HepG2 (cell line): ENCODE results near the gene MRPL37. TPM values are rescaled to one million over a fixed set of nuclear protein-coding genes. Genes with fewer than 3 reads are reported as not detected.

ENCODE experiments used
- ATAC-seq: fragments of 200-7000 bp; cut with Tn5 transposase; 3 replicates; pipeline ENCODE4 v1.9.1; 2020; ENCODE audit warnings: mild to moderate bottlenecking, moderate library complexity
- BruUV-seq: library from RNA; stranded (reverse); fragments of 400-500 nt; replicated peaks from 2 replicates; lab custom pipeline; 2021; lab: Mats Ljungman, UMichigan
- CTCF ChIA-PET: fragments of 300-600 bp; formaldehyde crosslinking; extraction: SDS; loops from one replicate; lab custom pipeline; 2021; ENCODE audit warnings: low total read pairs, inconsistent platforms, low intra/inter-chr PET ratio; lab: Yijun Ruan, JAX
- POLR2A ChIA-PET: fragments of 350-600 bp; sonication (Branson Sonifier 250); formaldehyde crosslinking; loops from one replicate; lab custom pipeline; 2020; ENCODE audit warnings: antibody characterized with exemption, inconsistent platforms; lab: Yijun Ruan, JAX
- DNase-seq: peaks from one replicate; pipeline ENCODE4 v3.0.0-alpha.2; 2015; ENCODE audit warnings: low spot score
- FAIRE-seq: peaks from 3 replicates; lab custom pipeline; 2011; peaks lifted over from hg19 to GRCh38; lab: Jason Lieb, UNC
- H2AFZ ChIP-seq: one replicate; pipeline ENCODE4 v1.6.1; 2011; ENCODE audit warnings: low read length, inconsistent platforms
- H3K27ac ChIP-seq: fragments of 300-600 bp; 3 replicates; pipeline ENCODE4 v1.8.0; 2011; ENCODE audit warnings: mixed run types, mild to moderate bottlenecking, mixed read lengths, low read length, inconsistent platforms; ENCODE audit not compliant: insufficient read depth; ENCODE audit errors: extremely low read length
- H3K27me3 ChIP-seq, 2 experiments: fragments of 200-600 bp in 1 of 2; 2 replicates in 1 of 2; 3 replicates in 1 of 2; pipeline versions ENCODE4 v1.6.0 to v1.8.0; 2011; ENCODE audit warnings: low read length in 2 of 2, mild to moderate bottlenecking in 2 of 2, moderate library complexity in 2 of 2, inconsistent platforms in 1 of 2; ENCODE audit not compliant: insufficient read depth in 2 of 2, control insufficient read depth in 1 of 2
- H3K36me3 ChIP-seq, 2 experiments: fragments of 200-600 bp in 1 of 2; replicated peaks in 1 of 2; 2 replicates in 1 of 2; 3 replicates in 1 of 2; pipeline versions ENCODE4 v1.5.1 to v1.8.0; 2011; ENCODE audit warnings: low read length in 2 of 2, inconsistent platforms in 1 of 2; ENCODE audit not compliant: insufficient read depth in 2 of 2, control insufficient read depth in 1 of 2
- H3K4me1 ChIP-seq: 2 replicates; pipeline ENCODE4 v1.5.1; 2012; ENCODE audit warnings: low read length, inconsistent platforms; ENCODE audit not compliant: insufficient read depth
- H3K4me2 ChIP-seq: 2 replicates; pipeline ENCODE4 v1.6.0; 2011; ENCODE audit warnings: low read depth, low read length, inconsistent platforms
- H3K4me3 ChIP-seq, 3 experiments: fragments of 200-600 bp in 1 of 3; sonication (generic), shearing (Covaris generic) in 1 of 3; replicated peaks in 1 of 3; 2 replicates each; pipeline ENCODE4 v1.5.1; 2011 to 2016; ENCODE audit warnings: low read length in 3 of 3, inconsistent platforms in 2 of 3, low read depth in 2 of 3, mild to moderate bottlenecking in 2 of 3, control low read depth in 1 of 3, mixed read lengths in 1 of 3; ENCODE audit not compliant: insufficient read depth in 1 of 3
- H3K79me2 ChIP-seq: one replicate; pipeline ENCODE4 v1.6.1; 2011; ENCODE audit warnings: low read length, inconsistent platforms; ENCODE audit not compliant: insufficient read depth
- H3K9ac ChIP-seq: 2 replicates; pipeline ENCODE4 v1.6.0; 2011; ENCODE audit warnings: mild to moderate bottlenecking, low read depth, low read length, inconsistent platforms; ENCODE audit not compliant: insufficient read depth
- H3K9me3 ChIP-seq: 2 replicates; pipeline ENCODE4 v1.5.1; 2012; ENCODE audit warnings: mild to moderate bottlenecking, low read length
- H4K20me1 ChIP-seq: 2 replicates; pipeline ENCODE4 v1.6.0; 2011; ENCODE audit warnings: inconsistent platforms, mild to moderate bottlenecking, low read length, moderate library complexity; ENCODE audit not compliant: insufficient read depth
- HMG20B ChIP-seq: conservative IDR thresholded peaks from 2 replicates; pipeline ENCODE4 v1.6.1; 2016; ENCODE audit warnings: missing genetic modification reagents, missing compliant biosample characterization
- KLF6 ChIP-seq: IDR thresholded peaks from 2 replicates; pipeline ENCODE4 v1.8.0; 2016; ENCODE audit warnings: missing biosample characterization, missing genetic modification reagents
- TEAD3 ChIP-seq: optimal IDR thresholded peaks from 2 replicates; pipeline ENCODE3; 2016; ENCODE audit warnings: borderline replicate concordance
- ZNF468 ChIP-seq: sonication (generic); formaldehyde crosslinking; IDR thresholded peaks from 2 replicates; pipeline ENCODE4 v1.8.0; 2022; ENCODE audit warnings: mild to moderate bottlenecking, moderate library complexity, missing genetic modification reagents
- WGBS: methylation state at CpG from one replicate; pipeline ENCODE4 v1.1.6; 2017; ENCODE audit warnings: low lambda C conversion rate; 5-methylcytosine and 5-hydroxymethylcytosine counted together
- in situ Hi-C: cut with HindIII; loops from 2 replicates; pipeline ENCODE4 v1.10.0; 2017; ENCODE audit warnings: low pct_unique_long_range_greater_than_20kb; ENCODE audit not compliant: extremely low pct_ligation_motif_present
- intact Hi-C: fragments of 100-400 bp; cut with micrococcal nuclease; formaldehyde crosslinking; loops from one replicate; pipeline ENCODE4 v1.10.0; 2022; ENCODE audit not compliant: unreplicated experiment
- polyA plus RNA-seq, 8 experiments: library from polyadenylated mRNA; depleted of rRNA in 3 of 8; stranded (reverse) in 7 of 8; unstranded in 1 of 8; fragments of >200 nt; fragmentation: Illumina TruSeq in 4 of 8; extraction: Trizol in 4 of 8; gene quantifications; 2 replicates each; pipeline versions ENCODE4 v1.2.1 to v1.2.3, GENCODE V29; 2011 to 2016; ENCODE audit warnings: low read depth in 4 of 8, missing spikeins in 1 of 8, mixed read lengths in 1 of 8; ENCODE audit not compliant: insufficient read depth in 1 of 8
- total RNA-seq, 5 experiments: library from RNA; depleted of rRNA; stranded (reverse); fragments of >200 nt; fragmentation: Illumina TruSeq; extraction: Trizol; gene quantifications; 2 replicates each; pipeline ENCODE4 v1.2.3, GENCODE V29; 2016; ENCODE audit warnings: low read depth in 1 of 5
- TF ChIP-seq, protein P1 (sequence below): sonication (generic); formaldehyde crosslinking; IDR thresholded peaks from 2 replicates; pipeline ENCODE4 v1.8.0; 2022; ENCODE audit warnings: mild to moderate bottlenecking, missing genetic modification reagents, moderate library complexity
- TF ChIP-seq, protein P2 (sequence below): sonication (generic); formaldehyde crosslinking; IDR thresholded peaks from 2 replicates; pipeline ENCODE4 v1.4.0; 2020; ENCODE audit warnings: mild to moderate bottlenecking, missing genetic modification reagents
- TF ChIP-seq, protein P3 (sequence below): sonication (generic); formaldehyde crosslinking; conservative IDR thresholded peaks from 2 replicates; pipeline ENCODE4 v1.5.0; 2020; ENCODE audit warnings: missing genetic modification reagents

MRPL37 gene
- total and polyA plus RNA-seq, 2 of the 13 experiments (the other 11 are each of a cell fraction or from before 2014, with no cell fraction given) = 31.7 to 127 TPM

DNA sequence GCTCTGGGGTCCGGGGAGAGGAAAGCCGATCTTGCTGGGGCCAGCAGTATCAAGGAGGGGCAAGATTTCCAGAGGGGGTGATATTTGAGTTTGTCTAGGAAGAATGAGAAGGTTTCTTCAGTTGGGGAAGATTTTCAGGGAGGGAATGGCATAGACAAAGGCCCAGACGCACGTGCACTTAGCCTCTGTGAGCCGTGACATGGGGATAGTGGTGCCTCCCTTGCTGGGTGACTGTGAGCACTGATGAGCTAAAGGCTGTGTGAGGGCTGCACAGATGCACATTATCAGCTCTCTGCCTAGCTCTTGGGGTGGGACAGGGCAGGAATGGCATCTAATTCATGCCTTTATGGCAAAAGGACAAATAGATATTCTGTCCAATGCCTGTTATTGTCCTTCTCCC is 49.0 kb upstream of the MRPL37 start:
- Histone ChIP-seq H3K4me1 (peaks cover 11% of the 10 kb centered on the region), H3K27me3 (peaks cover 0 to 1% of the 10 kb centered on the region in 2 experiments; a peak in 1 of 5 replicates), H3K27ac (no peak overlapping the region), H3K9me3 (no peaks in the 10 kb centered on the region), H3K9ac (no peak overlapping the region), H3K36me3 (no peaks in the 10 kb centered on the region), H2AFZ (no peak overlapping the region), H4K20me1 (no peaks in the 10 kb centered on the region), H3K79me2 (no peaks in the 10 kb centered on the region), H3K4me3 (no peak overlapping the region), H3K4me2 (no peak overlapping the region)
- no peak for FAIRE-seq
- TF ChIP-seq, protein P1, sequence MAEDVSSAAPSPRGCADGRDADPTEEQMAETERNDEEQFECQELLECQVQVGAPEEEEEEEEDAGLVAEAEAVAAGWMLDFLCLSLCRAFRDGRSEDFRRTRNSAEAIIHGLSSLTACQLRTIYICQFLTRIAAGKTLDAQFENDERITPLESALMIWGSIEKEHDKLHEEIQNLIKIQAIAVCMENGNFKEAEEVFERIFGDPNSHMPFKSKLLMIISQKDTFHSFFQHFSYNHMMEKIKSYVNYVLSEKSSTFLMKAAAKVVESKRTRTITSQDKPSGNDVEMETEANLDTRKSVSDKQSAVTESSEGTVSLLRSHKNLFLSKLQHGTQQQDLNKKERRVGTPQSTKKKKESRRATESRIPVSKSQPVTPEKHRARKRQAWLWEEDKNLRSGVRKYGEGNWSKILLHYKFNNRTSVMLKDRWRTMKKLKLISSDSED (CRISPR knock-in tag) = no peak
- no peak for TF ChIP-seq KLF6 (CRISPR knock-in tag)
- TF ChIP-seq TEAD3 (CRISPR knock-in tag) = no peak
- TF ChIP-seq, protein P2, sequence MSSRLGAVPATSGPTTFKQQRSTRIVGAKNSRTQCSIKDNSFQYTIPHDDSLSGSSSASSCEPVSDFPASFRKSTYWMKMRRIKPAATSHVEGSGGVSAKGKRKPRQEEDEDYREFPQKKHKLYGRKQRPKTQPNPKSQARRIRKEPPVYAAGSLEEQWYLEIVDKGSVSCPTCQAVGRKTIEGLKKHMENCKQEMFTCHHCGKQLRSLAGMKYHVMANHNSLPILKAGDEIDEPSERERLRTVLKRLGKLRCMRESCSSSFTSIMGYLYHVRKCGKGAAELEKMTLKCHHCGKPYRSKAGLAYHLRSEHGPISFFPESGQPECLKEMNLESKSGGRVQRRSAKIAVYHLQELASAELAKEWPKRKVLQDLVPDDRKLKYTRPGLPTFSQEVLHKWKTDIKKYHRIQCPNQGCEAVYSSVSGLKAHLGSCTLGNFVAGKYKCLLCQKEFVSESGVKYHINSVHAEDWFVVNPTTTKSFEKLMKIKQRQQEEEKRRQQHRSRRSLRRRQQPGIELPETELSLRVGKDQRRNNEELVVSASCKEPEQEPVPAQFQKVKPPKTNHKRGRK (CRISPR knock-in tag) = no peak
- TF ChIP-seq, protein P3, sequence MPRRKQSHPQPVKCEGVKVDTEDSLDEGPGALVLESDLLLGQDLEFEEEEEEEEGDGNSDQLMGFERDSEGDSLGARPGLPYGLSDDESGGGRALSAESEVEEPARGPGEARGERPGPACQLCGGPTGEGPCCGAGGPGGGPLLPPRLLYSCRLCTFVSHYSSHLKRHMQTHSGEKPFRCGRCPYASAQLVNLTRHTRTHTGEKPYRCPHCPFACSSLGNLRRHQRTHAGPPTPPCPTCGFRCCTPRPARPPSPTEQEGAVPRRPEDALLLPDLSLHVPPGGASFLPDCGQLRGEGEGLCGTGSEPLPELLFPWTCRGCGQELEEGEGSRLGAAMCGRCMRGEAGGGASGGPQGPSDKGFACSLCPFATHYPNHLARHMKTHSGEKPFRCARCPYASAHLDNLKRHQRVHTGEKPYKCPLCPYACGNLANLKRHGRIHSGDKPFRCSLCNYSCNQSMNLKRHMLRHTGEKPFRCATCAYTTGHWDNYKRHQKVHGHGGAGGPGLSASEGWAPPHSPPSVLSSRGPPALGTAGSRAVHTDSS (CRISPR knock-in tag) = no peak
- no peak for TF ChIP-seq HMG20B (CRISPR knock-in tag)
- TF ChIP-seq ZNF468 (CRISPR knock-in tag) = no peak
- in situ Hi-C loops = no loop called here
- WGBS = 30% methylated on average over 5 of the region's 5 CpGs
- ChIA-PET CTCF (no interaction called here), POLR2A (no interaction called here)
- intact Hi-C loops = no loop called here
- BruUV-seq = no TSS peak
- DNase-seq = no peak
- ATAC-seq = peak; percentile 13; the same call in 1 of the 3 replicates
